HUES48 (cell line): ENCODE measurements around the gene SUCLG2.
"Not testable (repeated sequence)": the region's sequence is repeated elsewhere in the genome, so short reads cannot be mapped to it uniquely, and the experiment has no call there.

ENCODE experiments used
- H3K27ac ChIP-seq: one replicate; pipeline ENCODE4 v1.7.0; 2013; ENCODE audit warnings: low read depth, low read length, inconsistent platforms
- H3K27me3 ChIP-seq: 2 replicates; pipeline ENCODE4 v1.6.1; 2013; ENCODE audit warnings: mild to moderate bottlenecking, low read length; ENCODE audit not compliant: control insufficient read depth, insufficient read depth
- H3K36me3 ChIP-seq: 2 replicates; pipeline ENCODE4 v1.6.1; 2013; ENCODE audit warnings: low read length; ENCODE audit not compliant: control insufficient read depth, insufficient read depth
- H3K4me1 ChIP-seq: 2 replicates; pipeline ENCODE4 v1.6.1; 2013; ENCODE audit warnings: mild to moderate bottlenecking, low read length; ENCODE audit not compliant: control insufficient read depth, insufficient read depth
- H3K4me3 ChIP-seq: 2 replicates; pipeline ENCODE4 v1.5.1; 2013; ENCODE audit warnings: mild to moderate bottlenecking, low read depth, low read length
- H3K9ac ChIP-seq: 2 replicates; pipeline ENCODE4 v1.6.1; 2013; ENCODE audit warnings: mild to moderate bottlenecking, low read depth, low read length, moderate library complexity
- H3K9me3 ChIP-seq: 2 replicates; pipeline ENCODE4 v1.6.1; 2013; ENCODE audit warnings: low read length; ENCODE audit not compliant: control insufficient read depth, insufficient read depth

SUCLG2 gene

DNA sequence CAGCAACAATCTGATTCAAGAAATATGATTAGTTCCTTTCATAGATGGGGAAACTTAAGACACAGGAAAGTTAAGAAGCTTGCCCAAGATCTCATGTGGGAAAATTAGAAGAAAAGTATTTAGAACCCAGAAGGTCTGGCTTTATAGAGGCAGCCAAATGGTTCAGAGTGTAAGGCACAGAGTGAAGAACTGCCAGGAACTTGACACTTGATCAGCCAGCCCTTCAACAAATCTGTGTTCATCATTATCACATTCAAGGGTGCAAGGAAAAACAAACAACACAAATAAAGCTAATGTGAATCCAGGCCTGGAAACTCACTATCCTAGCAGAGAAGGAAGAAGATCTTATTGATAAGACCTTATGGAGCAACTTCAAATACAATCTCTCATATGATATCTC lies 62.4 kb downstream of the SUCLG2 start:
- Histone ChIP-seq H3K4me1 (no peaks in the 10 kb centered on the region), H3K36me3 (no peaks in the 10 kb centered on the region), H3K27ac (no peak overlapping the region), H3K27me3 (no peaks in the 10 kb centered on the region), H3K4me3 (no peak overlapping the region), H3K9me3 (no peaks in the 10 kb centered on the region), H3K9ac (no peak overlapping the region)

DNA sequence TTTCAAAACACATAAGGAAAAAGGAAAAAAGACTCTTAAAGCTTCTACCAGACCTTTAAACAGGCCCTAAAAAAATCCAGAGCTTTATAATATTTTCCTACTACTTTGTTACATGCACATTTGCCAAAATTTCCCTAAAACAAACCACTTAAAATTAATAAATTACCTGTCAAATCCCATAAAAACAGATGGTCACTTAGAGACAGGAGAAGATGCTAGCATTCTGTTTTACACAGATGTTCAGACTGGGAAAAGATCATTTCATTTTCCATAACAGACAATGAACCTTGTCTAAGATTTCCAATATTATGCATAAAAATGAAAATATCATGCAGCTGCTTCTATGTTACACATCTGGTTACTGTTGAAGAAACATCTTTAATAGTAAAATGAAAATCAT lies 66.6 kb downstream of the SUCLG2 start:
- H3K9ac ChIP-seq = no peak overlapping the region
- no peaks in the 10 kb centered on the region for H3K36me3 ChIP-seq
- no peak overlapping the region for H3K4me3 ChIP-seq
- no peak overlapping the region for H3K27ac ChIP-seq
- H3K4me1 ChIP-seq = no peaks in the 10 kb centered on the region
- H3K27me3 ChIP-seq = no peaks in the 10 kb centered on the region
- no peaks in the 10 kb centered on the region for H3K9me3 ChIP-seq

DNA sequence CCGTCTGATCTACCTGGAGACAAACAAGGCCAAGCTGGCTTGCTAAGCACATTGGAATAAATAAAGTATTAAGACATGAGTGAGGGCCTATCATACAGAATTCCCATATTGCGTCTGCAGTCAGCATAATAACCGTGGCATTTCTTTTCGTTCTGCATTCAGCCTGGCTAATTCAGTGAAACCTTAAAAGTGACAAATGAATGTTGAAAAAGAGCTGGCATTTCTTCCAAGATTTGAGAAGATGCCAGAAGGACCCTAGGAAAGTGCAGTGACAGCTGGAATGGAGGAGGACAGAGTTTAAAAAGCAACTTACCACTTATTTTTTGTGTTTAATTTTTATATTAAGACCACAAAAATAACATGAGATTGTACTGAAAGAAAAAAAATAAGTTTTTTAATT lies 67.1 kb downstream of the SUCLG2 start:
- Histone ChIP-seq H3K27ac (no peak overlapping the region), H3K4me3 (no peak overlapping the region), H3K27me3 (no peaks in the 10 kb centered on the region), H3K4me1 (no peaks in the 10 kb centered on the region), H3K36me3 (no peaks in the 10 kb centered on the region), H3K9ac (no peak overlapping the region), H3K9me3 (no peaks in the 10 kb centered on the region)

DNA sequence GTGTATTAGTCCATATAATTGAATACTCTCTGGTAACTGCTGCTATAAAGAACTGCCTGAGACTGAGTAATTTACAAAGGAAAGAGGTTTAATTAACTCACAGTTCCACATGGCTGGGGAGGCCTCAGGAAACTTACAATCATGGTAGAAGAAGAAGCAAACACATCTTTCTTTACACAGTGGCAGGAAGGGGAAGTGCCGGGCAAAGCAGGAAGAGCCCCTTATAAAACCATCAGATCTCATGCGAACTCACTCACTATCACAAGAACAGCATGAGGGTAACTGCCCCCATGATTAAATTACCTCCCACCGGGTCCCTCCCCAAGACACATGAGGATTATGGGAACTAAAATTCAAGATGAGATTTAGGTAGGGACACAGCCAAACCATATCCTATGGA lies 69.8 kb downstream of the SUCLG2 start:
- H3K9ac ChIP-seq, H3K27ac ChIP-seq, H3K4me1 ChIP-seq, H3K36me3 ChIP-seq, H3K4me3 ChIP-seq, H3K9me3 ChIP-seq, H3K27me3 ChIP-seq: not testable (repeated sequence)

DNA sequence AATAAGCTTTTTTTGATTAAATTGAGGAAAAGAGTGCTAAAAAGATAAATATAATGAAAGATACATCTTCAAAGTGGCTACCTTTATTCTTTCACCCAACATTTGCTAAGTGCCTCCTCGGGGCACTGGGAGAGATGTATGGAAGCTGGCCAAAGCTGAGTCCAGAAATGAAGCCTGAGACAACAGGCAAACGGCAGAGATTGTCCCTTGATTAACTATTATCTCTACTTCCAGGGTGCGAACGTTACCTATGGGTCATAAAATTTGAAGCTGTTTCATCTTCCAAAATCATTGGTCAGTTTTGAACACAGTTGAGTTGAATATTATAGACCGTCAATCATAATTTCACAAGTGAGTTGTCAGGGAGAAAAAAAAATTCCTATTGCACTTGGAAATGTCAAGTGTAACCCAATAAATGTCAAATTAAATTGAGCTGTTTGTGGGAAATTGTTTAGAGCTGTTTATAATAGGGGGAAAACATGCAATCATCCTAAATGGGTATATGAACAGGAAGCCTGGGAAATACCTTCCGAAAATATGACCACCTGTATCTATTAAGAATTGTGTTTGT lies 73.9 kb downstream of the SUCLG2 start:
- Histone ChIP-seq H3K9ac (no peak overlapping the region), H3K4me3 (no peak overlapping the region), H3K27me3 (no peaks in the 10 kb centered on the region), H3K4me1 (no peaks in the 10 kb centered on the region), H3K27ac (no peak overlapping the region), H3K9me3 (no peaks in the 10 kb centered on the region), H3K36me3 (no peaks in the 10 kb centered on the region)

DNA sequence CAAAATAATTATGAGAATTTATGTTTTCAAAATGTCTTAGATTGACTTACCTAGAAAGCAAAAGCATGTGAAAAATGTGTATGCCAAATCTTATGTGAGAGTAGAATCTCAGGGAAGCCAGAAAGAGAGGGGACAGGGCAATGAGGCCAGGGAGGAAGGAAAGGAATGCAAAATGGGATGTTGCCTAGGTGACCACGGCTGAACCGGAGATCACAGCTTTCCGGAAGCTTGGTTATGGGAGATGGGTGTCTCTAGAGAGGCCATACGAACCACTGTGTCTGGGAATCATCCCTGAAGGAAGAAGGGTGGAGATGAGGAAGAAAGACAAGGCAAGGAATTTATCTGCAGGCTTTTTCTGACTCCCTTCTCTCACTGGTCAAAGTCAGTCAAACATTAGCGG lies 76.0 kb downstream of the SUCLG2 start:
- Histone ChIP-seq H3K9me3 (no peaks in the 10 kb centered on the region), H3K4me1 (no peaks in the 10 kb centered on the region), H3K27me3 (no peaks in the 10 kb centered on the region), H3K9ac (no peak overlapping the region), H3K4me3 (no peak overlapping the region), H3K36me3 (no peaks in the 10 kb centered on the region), H3K27ac (no peak overlapping the region)

DNA sequence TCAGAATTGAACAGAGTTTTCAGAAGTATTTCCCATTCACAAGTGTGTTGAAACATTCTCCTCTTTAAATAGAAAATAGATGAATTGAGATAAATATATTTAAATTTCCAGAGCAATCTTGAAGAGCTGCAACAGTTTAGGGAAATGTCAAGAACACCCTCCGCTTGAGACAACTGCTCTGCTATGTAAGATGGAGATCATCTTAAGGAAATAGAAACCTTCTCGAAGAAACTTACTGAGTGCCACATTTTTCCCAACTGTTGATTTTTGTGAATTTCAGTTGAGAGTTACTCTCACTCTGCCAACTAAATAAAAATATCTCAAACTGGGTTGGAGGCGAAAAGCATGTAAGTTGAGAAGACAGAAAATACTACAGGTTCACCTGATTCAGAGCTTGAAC lies 78.0 kb downstream of the SUCLG2 start:
- H3K27ac ChIP-seq = no peak overlapping the region
- no peaks in the 10 kb centered on the region; the same call in 1 of the 2 replicates for H3K9me3 ChIP-seq
- no peak overlapping the region for H3K9ac ChIP-seq
- H3K36me3 ChIP-seq = no peaks in the 10 kb centered on the region
- H3K4me1 ChIP-seq = no peaks in the 10 kb centered on the region
- no peak overlapping the region for H3K4me3 ChIP-seq
- no peaks in the 10 kb centered on the region for H3K27me3 ChIP-seq

DNA sequence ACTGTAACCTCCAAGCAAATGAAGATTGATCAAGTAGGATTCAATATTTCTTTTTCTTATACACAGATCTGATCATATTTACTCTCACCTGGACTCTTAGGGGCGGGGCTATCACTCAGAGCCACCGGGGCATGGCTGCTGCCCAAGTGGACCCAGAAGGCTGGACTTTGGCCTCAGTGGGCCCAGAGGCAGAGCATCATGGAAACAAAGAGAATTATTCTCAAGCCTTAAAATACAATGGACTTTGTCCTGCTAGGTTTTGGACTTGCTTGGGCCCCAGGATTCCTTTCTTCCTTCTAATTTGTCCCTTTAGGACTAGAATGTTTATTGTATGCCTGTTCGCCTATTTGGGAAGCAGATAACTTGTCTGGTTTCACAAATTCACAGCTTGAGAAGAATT lies 85.1 kb downstream of the SUCLG2 start:
- Histone ChIP-seq H3K27ac (no peak overlapping the region), H3K36me3 (no peaks in the 10 kb centered on the region), H3K4me1 (no peaks in the 10 kb centered on the region), H3K4me3 (no peak overlapping the region), H3K27me3 (no peaks in the 10 kb centered on the region), H3K9me3 (peaks cover 13% of the 10 kb centered on the region), H3K9ac (no peak overlapping the region)

DNA sequence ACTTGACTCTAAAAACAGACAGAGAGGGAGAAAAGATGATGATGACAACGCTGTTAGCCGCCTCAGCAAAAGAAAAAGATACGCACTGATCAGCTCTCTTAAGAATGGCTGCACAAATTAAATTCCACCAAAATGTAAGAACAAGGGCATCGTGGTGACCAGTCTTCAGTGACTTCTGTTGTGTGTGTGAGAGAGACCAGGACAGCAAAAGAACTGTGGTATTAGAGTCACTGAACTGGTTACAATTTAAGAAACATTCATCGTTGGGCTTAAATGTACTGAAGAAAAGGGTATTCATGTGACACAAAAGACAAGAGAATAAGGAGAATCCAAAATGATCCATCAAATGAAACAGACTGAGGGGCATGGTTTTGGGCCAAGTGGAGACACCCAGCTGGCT lies 86.5 kb downstream of the SUCLG2 start:
- Histone ChIP-seq H3K36me3 (no peaks in the 10 kb centered on the region), H3K27me3 (no peaks in the 10 kb centered on the region), H3K9ac (no peak overlapping the region), H3K4me3 (no peak overlapping the region), H3K27ac (no peak overlapping the region), H3K4me1 (no peaks in the 10 kb centered on the region), H3K9me3 (peaks cover 13% of the 10 kb centered on the region)

DNA sequence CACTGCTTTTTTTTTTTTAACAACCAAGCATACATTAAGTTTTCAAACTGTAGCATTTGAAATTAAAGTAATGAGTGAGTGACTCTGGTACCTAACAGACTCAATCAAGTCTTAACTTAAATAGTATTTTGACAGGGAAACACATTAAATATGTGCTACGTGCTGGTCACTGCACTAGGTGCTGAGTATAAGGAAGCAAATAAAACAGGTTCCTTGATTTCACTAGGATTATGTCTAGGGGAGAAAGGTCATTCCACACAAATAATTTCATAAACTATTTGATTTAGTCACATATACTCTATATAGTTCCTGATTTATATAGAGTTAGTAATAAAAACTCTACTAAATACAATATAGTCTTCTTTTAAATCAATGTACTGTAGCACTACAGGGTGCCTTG lies 89.4 kb downstream of the SUCLG2 start:
- no peaks in the 10 kb centered on the region for H3K9me3 ChIP-seq
- H3K27me3 ChIP-seq = no peaks in the 10 kb centered on the region
- H3K4me3 ChIP-seq = no peak overlapping the region
- no peaks in the 10 kb centered on the region for H3K4me1 ChIP-seq
- H3K9ac ChIP-seq = no peak overlapping the region
- H3K36me3 ChIP-seq = no peaks in the 10 kb centered on the region
- H3K27ac ChIP-seq = no peak overlapping the region

DNA sequence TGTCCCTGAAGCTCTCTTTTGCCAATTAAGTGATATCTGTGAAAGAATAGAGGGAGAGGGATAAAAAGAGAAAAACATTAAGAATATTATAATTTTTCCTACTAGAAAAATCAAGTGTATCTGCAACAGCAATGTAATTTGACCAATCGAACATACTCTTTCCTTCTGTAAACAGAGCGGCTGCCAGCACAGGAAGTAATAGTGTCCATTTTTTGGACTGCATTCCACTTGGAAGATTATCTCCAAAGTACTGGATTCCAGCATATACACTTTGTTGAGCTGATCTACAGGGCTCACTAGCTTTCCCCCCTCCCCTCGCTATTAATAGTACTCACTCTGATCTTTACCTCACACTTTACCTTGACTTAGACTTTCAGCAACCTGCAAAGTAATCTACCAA lies 90.4 kb downstream of the SUCLG2 start:
- H3K27ac ChIP-seq = no peak overlapping the region
- no peaks in the 10 kb centered on the region for H3K36me3 ChIP-seq
- H3K4me3 ChIP-seq = no peak overlapping the region
- no peaks in the 10 kb centered on the region for H3K4me1 ChIP-seq
- H3K9ac ChIP-seq = no peak overlapping the region
- H3K27me3 ChIP-seq = no peaks in the 10 kb centered on the region
- no peaks in the 10 kb centered on the region for H3K9me3 ChIP-seq
